HG03439 (cell line): ENCODE data around the gene BIRC3.
"Not testable (repeated sequence)": the region's sequence is repeated elsewhere in the genome, so short reads cannot be mapped to it uniquely, and the experiment has no call there.

Experiments
- ATAC-seq: cut with Tn5 transposase; IDR thresholded peaks from one replicate; pipeline ENCODE4 v1.9.1; 2021; ENCODE audit warnings: mild to moderate bottlenecking, moderate library complexity; ENCODE audit not compliant: unreplicated experiment

Gene BIRC3

GRCh38 chr11:102322560-102322959, 5.3 kb downstream of the BIRC3 start:
- no peak for ATAC-seq

GRCh38 chr11:102323542-102324251, 6.4 kb downstream of the BIRC3 start:
- no peak for ATAC-seq

GRCh38 chr11:102325088-102325487, 7.8 kb downstream of the BIRC3 start:
- ATAC-seq = no peak

GRCh38 chr11:102328748-102329147, 11.5 kb downstream of the BIRC3 start:
- no peak for ATAC-seq

- no peak for ATAC-seq
These were observed 12.9 kb downstream of the BIRC3 start for GRCh38 chr11:102330231-102330630.

GRCh38 chr11:102331341-102331740, 14.1 kb downstream of the BIRC3 start:
- no peak for ATAC-seq

- ATAC-seq = no peak
These were observed 15.3 kb downstream of the BIRC3 start for GRCh38 chr11:102332611-102332994.

- no peak for ATAC-seq
These were observed 21.3 kb downstream of the BIRC3 start for GRCh38 chr11:102338479-102339010.

- not testable (repeated sequence) for ATAC-seq
These were observed 24.0 kb downstream of the BIRC3 start for GRCh38 chr11:102341311-102341710.

GRCh38 chr11:102341844-102342318, 24.6 kb downstream of the BIRC3 start:
- ATAC-seq = peak; percentile 51

- no peak for ATAC-seq
These were observed 26.5 kb downstream of the BIRC3 start for GRCh38 chr11:102343809-102344208.

- ATAC-seq = no peak
These were observed 28.6 kb downstream of the BIRC3 start for GRCh38 chr11:102345904-102346303.

- no peak for ATAC-seq
These were observed 29.1 kb downstream of the BIRC3 start for GRCh38 chr11:102346456-102346747.

- ATAC-seq = peak; percentile 89
These were observed 29.6 kb downstream of the BIRC3 start, which contains the start of gene BIRC2 for GRCh38 chr11:102346748-102347461. TSS of gene BIRC2 (plus strand) at chr11:102347214. CDS start at chr11:102349855, 2,641 bp downstream.

- ATAC-seq = peak; percentile 23
These were observed 30.4 kb downstream of the BIRC3 start for GRCh38 chr11:102347462-102348370.

GRCh38 chr11:102357116-102357515, 39.8 kb downstream of the BIRC3 start:
- ATAC-seq = no peak

GRCh38 chr11:102359372-102359771, 42.1 kb downstream of the BIRC3 start:
- ATAC-seq = no peak

- ATAC-seq = no peak
These were observed 43.4 kb downstream of the BIRC3 start for GRCh38 chr11:102360681-102361080.

GRCh38 chr11:102361086-102362031, 44.1 kb downstream of the BIRC3 start:
- no peak for ATAC-seq

- no peak for ATAC-seq
These were observed 47.7 kb downstream of the BIRC3 start for GRCh38 chr11:102364991-102365390.
